ENCODE measurements around the gene MRPL10. TPM values are rescaled to one million over a fixed set of nuclear protein-coding genes. Genes with fewer than 3 reads are reported as not detected.
A peak's percentile ranks its signal among the peaks of the same experiment; 100 is the strongest.

The MRPL10 gene
- total and polyA plus RNA-seq, 8 donors: 16.8 to 35.2 (median 24.1) TPM

GRCh38 chr17:47852113-47852949, 21.0 kb upstream of the MRPL10 start:
- H3K4me1 ChIP-seq: peaks cover 0 to 6% (median 0%) of the 10 kb centered on the region in 3 donors
- H3K4me3 ChIP-seq: no peak overlapping the region
- DNase-seq: no peak
- no peaks in the 10 kb centered on the region for H3K9me3 ChIP-seq
- H3K27me3 ChIP-seq: peaks cover 0 to 26% (median 6%) of the 10 kb centered on the region in 4 donors
- H3K27ac ChIP-seq: no peak overlapping the region
- no peaks in the 10 kb centered on the region for H3K36me3 ChIP-seq
- intact Hi-C loops (cut with DNase I): no loop called here
- no peak for ATAC-seq
- 26 to 36% methylated on average over 32 of the region's 32 CpGs for WGBS, 2 donors
- TF ChIP-seq CTCF (IDR thresholded peaks at IDR 0.05): no peak
- FAIRE-seq: no peak

GRCh38 chr17:47851764-47852112, 20.4 kb upstream of the MRPL10 start:
- intact Hi-C loops (cut with DNase I): no loop called here
- Histone ChIP-seq H3K27me3 (peaks cover 2 to 32% (median 6%) of the 10 kb centered on the region in 4 donors), H3K36me3 (no peaks in the 10 kb centered on the region), H3K4me1 (peaks cover 0 to 6% (median 0%) of the 10 kb centered on the region in 3 donors), H3K27ac (no peak overlapping the region), H3K9me3 (no peaks in the 10 kb centered on the region), H3K4me3 (no peak overlapping the region)
- no peak for TF ChIP-seq CTCF (IDR thresholded peaks at IDR 0.05)
- ATAC-seq: no peak
- FAIRE-seq: no peak
- 40 to 48% methylated on average over 11 of the region's 11 CpGs for WGBS, 2 donors
- DNase-seq: no peak

GRCh38 chr17:47850692-47851573, 19.6 kb upstream of the MRPL10 start, which contains the start of gene SP6:
Gene SP6, minus strand, starts transcription at chr17:47851163. Its CDS starts 2,734 bp downstream, at chr17:47848429.
- no peak for FAIRE-seq
- Histone ChIP-seq H3K27ac (peak within 1 kb of the TSS in 1 of 4 donors; percentile 35), H3K4me3 (peak within 1 kb of the TSS in 3 of 4 donors; percentile 5 to 46 (median 36)), H3K27me3 (peaks cover 3 to 33% (median 6%) of the 10 kb centered on the region in 4 donors), H3K9me3 (no peaks in the 10 kb centered on the region), H3K4me1 (peaks cover 0 to 6% (median 0%) of the 10 kb centered on the region in 3 donors), H3K36me3 (no peaks in the 10 kb centered on the region)
- intact Hi-C loops (cut with DNase I): no loop called here
- DNase-seq: peak; percentile 87 to 96 (median 92)
- 2% methylated on average over 59 to 71 of the region's 71 CpGs for WGBS, 2 donors
- peak; percentile 97 to 98 (median 98) for ATAC-seq
- TF ChIP-seq CTCF (IDR thresholded peaks at IDR 0.05): no peak

- TF ChIP-seq CTCF (IDR thresholded peaks at IDR 0.05): no peak
- FAIRE-seq (no peak), ATAC-seq (peak; percentile 19 to 38 (median 29)), DNase-seq (no peak)
- no peaks in the 10 kb centered on the region for H3K36me3 ChIP-seq
- H3K4me1 ChIP-seq: peaks cover 0 to 6% (median 0%) of the 10 kb centered on the region in 3 donors
- intact Hi-C loops (cut with DNase I): no loop called here
- H3K4me3 ChIP-seq: peak overlapping the region in 3 of 4 donors; percentile 5 to 46 (median 36)
- H3K27me3 ChIP-seq: peaks cover 3 to 33% (median 6%) of the 10 kb centered on the region in 4 donors
- no peaks in the 10 kb centered on the region for H3K9me3 ChIP-seq
- no peak overlapping the region for H3K27ac ChIP-seq
- WGBS, 2 donors: 30 to 47% methylated on average over 9 of the region's 9 CpGs
Measured at GRCh38 chr17:47850373-47850691, 19.0 kb upstream of the MRPL10 start.

Data from pancreas (tissue), 10 donors.